ENCODE results near the gene USP48. TPM values are rescaled to one million over a fixed set of nuclear protein-coding genes. Genes with fewer than 3 reads are reported as not detected.

Gene USP48
- total RNA-seq, 4 donors from 2014 or later: 39.2 to 83.1 (median 51.5) TPM

DNA sequence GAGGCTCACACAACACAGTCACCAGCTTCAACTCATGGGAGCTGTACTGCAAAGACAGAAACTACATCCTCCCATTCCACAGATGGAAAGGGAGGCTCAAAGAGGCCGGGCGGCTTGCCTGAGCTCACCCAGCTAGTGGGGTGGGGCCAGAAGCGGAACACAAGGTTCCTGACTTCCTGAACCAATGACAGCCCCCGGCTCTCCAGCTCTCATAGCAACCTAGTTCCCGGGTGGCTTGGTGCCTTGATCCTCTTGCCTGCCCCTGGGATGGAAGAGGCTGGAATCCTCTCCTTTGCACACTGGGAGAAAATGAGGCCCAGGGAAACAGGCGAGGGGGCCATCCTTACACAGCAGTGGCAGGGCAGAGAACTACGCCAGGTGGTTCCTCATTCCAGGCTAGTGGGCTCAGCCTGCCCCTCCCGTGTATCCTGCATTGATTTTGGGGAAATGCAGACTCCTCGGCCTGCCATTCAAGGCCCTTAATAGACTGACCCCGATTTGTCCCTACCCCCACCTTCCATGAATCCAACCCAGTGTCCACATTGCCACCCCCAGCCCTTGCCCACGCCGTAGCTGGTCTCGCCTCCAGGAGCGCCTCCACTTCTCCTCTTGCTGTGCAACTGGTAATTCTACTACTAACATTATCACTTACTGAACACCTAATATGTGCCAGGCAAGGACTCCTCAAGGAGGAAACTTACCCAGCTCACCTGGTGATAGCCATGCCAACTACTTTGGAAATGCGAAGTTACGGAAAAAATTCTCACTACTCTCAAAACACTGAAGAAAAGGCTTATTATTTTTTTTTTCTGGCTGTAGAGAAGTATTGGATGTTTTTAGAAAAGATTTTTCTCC is 118.8 kb downstream of the USP48 start:
- H3K36me3 ChIP-seq: no peaks in the 10 kb centered on the region
- H3K9me3 ChIP-seq: no peaks in the 10 kb centered on the region
- WGBS, 2 donors (ENCODE audit: low coverage in 1 of 2): 65 to 77% methylated on average over 10 of the region's 16 CpGs
- H3K27me3 ChIP-seq: peaks cover 93% of the 10 kb centered on the region
- TF ChIP-seq POLR2AphosphoS5 (IDR thresholded peaks at IDR 0.05) (no peak), EP300 (IDR thresholded peaks at IDR 0.05) (no peak), POLR2A (IDR thresholded peaks at IDR 0.05) (no peak)
- TF ChIP-seq, protein P1, sequence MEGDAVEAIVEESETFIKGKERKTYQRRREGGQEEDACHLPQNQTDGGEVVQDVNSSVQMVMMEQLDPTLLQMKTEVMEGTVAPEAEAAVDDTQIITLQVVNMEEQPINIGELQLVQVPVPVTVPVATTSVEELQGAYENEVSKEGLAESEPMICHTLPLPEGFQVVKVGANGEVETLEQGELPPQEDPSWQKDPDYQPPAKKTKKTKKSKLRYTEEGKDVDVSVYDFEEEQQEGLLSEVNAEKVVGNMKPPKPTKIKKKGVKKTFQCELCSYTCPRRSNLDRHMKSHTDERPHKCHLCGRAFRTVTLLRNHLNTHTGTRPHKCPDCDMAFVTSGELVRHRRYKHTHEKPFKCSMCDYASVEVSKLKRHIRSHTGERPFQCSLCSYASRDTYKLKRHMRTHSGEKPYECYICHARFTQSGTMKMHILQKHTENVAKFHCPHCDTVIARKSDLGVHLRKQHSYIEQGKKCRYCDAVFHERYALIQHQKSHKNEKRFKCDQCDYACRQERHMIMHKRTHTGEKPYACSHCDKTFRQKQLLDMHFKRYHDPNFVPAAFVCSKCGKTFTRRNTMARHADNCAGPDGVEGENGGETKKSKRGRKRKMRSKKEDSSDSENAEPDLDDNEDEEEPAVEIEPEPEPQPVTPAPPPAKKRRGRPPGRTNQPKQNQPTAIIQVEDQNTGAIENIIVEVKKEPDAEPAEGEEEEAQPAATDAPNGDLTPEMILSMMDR (IDR thresholded peaks at IDR 0.05): no peak
- no peak overlapping the region for H3K4me3 ChIP-seq
- H3K4me1 ChIP-seq: peaks cover 0 to 17% (median 12%) of the 10 kb centered on the region in 3 donors
- no peak overlapping the region for H3K27ac ChIP-seq
- no peak for ATAC-seq

DNA sequence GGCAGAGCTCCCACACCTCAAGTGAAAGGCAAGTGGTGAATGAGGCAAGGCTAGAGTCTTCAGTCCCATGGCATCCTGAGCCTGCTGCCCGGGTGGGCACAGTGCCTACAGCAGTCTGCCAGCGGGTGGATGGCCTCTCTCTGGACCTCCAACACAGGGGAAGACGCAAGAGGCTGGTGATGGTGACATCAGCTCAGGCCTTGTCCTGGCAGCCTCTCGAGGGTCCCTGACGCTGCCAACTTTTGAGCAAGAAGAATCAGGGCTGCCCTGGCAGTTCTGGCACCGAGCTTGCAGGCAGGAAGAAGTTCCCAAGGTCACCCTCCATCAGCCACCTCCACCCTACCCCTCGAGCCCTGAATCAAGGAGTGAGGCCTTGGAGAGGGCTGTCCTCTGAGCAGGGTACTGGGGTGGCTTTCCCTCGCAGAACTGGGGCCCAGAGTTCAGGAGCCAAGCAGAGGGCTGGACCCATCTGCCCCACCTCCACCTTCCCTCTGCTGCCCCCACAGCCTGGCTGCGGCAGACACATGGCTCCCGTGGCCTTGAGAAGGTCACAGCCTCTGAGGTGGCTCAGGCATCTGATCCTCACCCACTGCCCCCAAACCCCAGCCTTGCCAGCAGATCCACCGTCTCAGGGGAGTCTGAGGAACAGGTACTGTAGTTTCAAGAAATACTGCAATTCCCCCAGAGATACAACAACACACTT is 119.5 kb downstream of the USP48 start:
- WGBS, 2 donors (ENCODE audit: low coverage in 1 of 2): 20 to 60% methylated on average over 1 to 6 of the region's 11 CpGs
- Histone ChIP-seq H3K9me3 (no peaks in the 10 kb centered on the region), H3K27ac (no peak overlapping the region), H3K27me3 (peaks cover 91% of the 10 kb centered on the region), H3K36me3 (no peaks in the 10 kb centered on the region), H3K4me1 (peaks cover 0 to 11% (median 4%) of the 10 kb centered on the region in 3 donors), H3K4me3 (no peak overlapping the region)
- ATAC-seq: no peak
- TF ChIP-seq, protein P1 (IDR thresholded peaks at IDR 0.05): no peak
- no peak for TF ChIP-seq POLR2A (IDR thresholded peaks at IDR 0.05)
- TF ChIP-seq POLR2AphosphoS5 (IDR thresholded peaks at IDR 0.05): no peak
- no peak for TF ChIP-seq EP300 (IDR thresholded peaks at IDR 0.05)

DNA sequence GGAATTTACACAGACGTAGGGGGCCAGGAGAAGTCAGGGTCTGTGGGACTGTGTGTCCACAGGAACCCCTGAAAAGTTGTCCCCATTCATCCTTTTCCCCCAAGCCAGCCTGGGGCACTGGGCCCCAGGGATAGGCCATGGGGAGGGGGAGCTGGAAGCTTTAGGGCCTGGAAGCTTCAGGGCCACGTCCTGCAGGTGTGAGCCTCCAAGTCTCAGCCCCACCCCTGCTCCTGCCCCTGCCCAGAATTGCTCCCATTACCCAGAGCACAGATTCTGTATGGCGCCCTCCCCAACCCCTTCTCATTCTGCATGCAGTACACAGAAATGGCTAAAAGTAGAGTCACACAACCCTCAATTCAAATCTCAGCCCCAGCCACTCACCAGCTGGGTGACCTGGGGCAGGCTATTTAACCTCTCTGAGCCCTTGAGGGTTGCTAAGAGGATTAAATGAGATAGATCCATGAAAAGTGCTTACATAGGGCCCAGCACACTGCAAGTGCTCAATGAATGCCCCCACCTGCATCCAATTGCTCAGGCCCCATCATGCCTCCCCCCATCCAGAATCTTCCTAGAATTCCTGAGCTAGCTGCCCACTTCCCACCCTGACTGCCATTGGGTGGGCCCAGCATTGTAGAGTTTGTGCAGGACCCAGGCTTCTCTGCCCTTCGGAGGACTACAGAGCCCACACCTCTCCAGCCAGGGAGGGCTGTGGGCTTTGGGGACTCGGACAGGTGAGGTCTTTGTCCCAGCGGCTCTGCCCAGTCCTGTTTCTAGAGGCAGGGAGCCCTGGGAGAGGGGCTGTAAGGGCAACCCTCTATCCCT is 120.3 kb downstream of the USP48 start:
- no peak for ATAC-seq

DNA sequence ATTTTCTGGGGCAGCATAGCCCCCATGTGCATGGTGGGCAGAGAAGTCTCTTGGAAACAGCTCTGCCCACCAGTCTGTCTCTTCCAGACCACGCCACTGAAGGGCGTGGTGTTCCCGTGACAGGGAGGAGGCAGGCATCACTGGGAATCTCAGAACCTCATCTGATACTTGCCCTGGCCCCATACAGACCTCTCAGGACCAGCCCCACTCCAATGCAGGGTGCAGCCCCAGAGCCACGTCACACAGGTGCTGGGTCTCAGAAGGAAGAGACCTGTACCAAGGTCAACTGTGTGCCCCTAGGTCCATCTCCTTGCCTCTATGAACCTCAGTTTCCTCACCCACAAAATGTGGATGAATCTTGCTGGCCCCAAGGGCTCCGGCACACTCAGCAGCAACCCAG is 121.1 kb downstream of the USP48 start:
- peaks cover 0 to 8% (median 4%) of the 10 kb centered on the region in 3 donors for H3K4me1 ChIP-seq
- no peak overlapping the region for H3K27ac ChIP-seq
- peaks cover 79% of the 10 kb centered on the region for H3K27me3 ChIP-seq
- TF ChIP-seq POLR2A (IDR thresholded peaks at IDR 0.05): no peak
- TF ChIP-seq, protein P1 (IDR thresholded peaks at IDR 0.05): no peak
- no peak for TF ChIP-seq POLR2AphosphoS5 (IDR thresholded peaks at IDR 0.05)
- no peak for TF ChIP-seq EP300 (IDR thresholded peaks at IDR 0.05)
- no peaks in the 10 kb centered on the region for H3K36me3 ChIP-seq
- H3K4me3 ChIP-seq: no peak overlapping the region
- no CpG with 5 or more reads among the region's 5 CpGs for WGBS, 2 donors (ENCODE audit: low coverage in 1 of 2)
- no peaks in the 10 kb centered on the region for H3K9me3 ChIP-seq
- no peak for ATAC-seq

More for the DNA sequence above, 120.3 kb downstream of the USP48 start:
- TF ChIP-seq POLR2AphosphoS5 (IDR thresholded peaks at IDR 0.05) (no peak), EP300 (IDR thresholded peaks at IDR 0.05) (no peak), POLR2A (IDR thresholded peaks at IDR 0.05) (no peak)
- TF ChIP-seq, protein P1 (IDR thresholded peaks at IDR 0.05): no peak
- H3K4me3 ChIP-seq: no peak overlapping the region
- H3K36me3 ChIP-seq: no peaks in the 10 kb centered on the region
- peaks cover 0 to 8% (median 4%) of the 10 kb centered on the region in 3 donors for H3K4me1 ChIP-seq
- 40 to 60% methylated on average over 2 of the region's 6 CpGs for WGBS, 2 donors (ENCODE audit: low coverage in 1 of 2)
- no peaks in the 10 kb centered on the region for H3K9me3 ChIP-seq
- no peak overlapping the region for H3K27ac ChIP-seq
- peaks cover 87% of the 10 kb centered on the region for H3K27me3 ChIP-seq
